Measurements from ENCODE around the gene TRIM38. TPM values are rescaled to one million over a fixed set of nuclear protein-coding genes. Genes with fewer than 3 reads are reported as not detected.

Gene TRIM38
- total and polyA plus RNA-seq, 2 of the 13 experiments (the other 11 are each of a cell fraction or from before 2014, with no cell fraction given), result 2.5 to 3.1 TPM

GRCh38 chr6:26024651-26025046, 62.0 kb downstream of the TRIM38 start (continued):
- TF ChIP-seq ZNF414 (CRISPR knock-in tag; IDR thresholded peaks at IDR 0.05), result no peak
- no peak for TF ChIP-seq ZNF407 (CRISPR knock-in tag; IDR thresholded peaks at IDR 0.05; ENCODE audit: not compliant biosample characterization)
- no peak for TF ChIP-seq ZNF549 (CRISPR knock-in tag; IDR thresholded peaks at IDR 0.05)
- TF ChIP-seq ZNF362 (CRISPR knock-in tag; IDR thresholded peaks at IDR 0.05; ENCODE audit: borderline replicate concordance), result no peak
- TF ChIP-seq ZNF292 (CRISPR knock-in tag; IDR thresholded peaks at IDR 0.05; ENCODE audit: borderline replicate concordance, low read depth), result no peak
- TF ChIP-seq CBFB (CRISPR knock-in tag; IDR thresholded peaks at IDR 0.05), result no peak
- TF ChIP-seq, protein P1, sequence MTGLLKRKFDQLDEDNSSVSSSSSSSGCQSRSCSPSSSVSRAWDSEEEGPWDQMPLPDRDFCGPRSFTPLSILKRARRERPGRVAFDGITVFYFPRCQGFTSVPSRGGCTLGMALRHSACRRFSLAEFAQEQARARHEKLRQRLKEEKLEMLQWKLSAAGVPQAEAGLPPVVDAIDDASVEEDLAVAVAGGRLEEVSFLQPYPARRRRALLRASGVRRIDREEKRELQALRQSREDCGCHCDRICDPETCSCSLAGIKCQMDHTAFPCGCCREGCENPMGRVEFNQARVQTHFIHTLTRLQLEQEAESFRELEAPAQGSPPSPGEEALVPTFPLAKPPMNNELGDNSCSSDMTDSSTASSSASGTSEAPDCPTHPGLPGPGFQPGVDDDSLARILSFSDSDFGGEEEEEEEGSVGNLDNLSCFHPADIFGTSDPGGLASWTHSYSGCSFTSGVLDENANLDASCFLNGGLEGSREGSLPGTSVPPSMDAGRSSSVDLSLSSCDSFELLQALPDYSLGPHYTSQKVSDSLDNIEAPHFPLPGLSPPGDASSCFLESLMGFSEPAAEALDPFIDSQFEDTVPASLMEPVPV (CRISPR knock-in tag; IDR thresholded peaks at IDR 0.05), result no peak
- 0 out of 2 replicates have a peak, but pooled peaks have one; percentile 20 for TF ChIP-seq FOXA3 (CRISPR knock-in tag; IDR thresholded peaks at IDR 0.05)
- no peak for TF ChIP-seq ZNF296 (CRISPR knock-in tag; conservative IDR thresholded peaks at IDR 0.05)
- no peak for TF ChIP-seq CENPT (CRISPR knock-in tag; IDR thresholded peaks at IDR 0.05; ENCODE audit: low read depth)
- TF ChIP-seq SRSF9 (IDR thresholded peaks at IDR 0.05; ENCODE audit: borderline replicate concordance, insufficient read depth, low read depth, low read length, poor library complexity, severe bottlenecking), result no peak
- no peak for TF ChIP-seq ZFX (CRISPR knock-in tag; IDR thresholded peaks at IDR 0.05; ENCODE audit: low read depth)
- no peak for TF ChIP-seq ZNF225 (CRISPR knock-in tag; IDR thresholded peaks at IDR 0.05)
- peak; percentile 83 for TF ChIP-seq GATAD2A (CRISPR knock-in tag; IDR thresholded peaks at IDR 0.05)
- TF ChIP-seq SPEN (CRISPR knock-in tag; IDR thresholded peaks at IDR 0.05; ENCODE audit: low read depth), result no peak
- TF ChIP-seq, protein P2, sequence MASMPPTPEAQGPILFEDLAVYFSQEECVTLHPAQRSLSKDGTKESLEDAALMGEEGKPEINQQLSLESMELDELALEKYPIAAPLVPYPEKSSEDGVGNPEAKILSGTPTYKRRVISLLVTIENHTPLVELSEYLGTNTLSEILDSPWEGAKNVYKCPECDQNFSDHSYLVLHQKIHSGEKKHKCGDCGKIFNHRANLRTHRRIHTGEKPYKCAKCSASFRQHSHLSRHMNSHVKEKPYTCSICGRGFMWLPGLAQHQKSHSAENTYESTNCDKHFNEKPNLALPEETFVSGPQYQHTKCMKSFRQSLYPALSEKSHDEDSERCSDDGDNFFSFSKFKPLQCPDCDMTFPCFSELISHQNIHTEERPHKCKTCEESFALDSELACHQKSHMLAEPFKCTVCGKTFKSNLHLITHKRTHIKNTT (CRISPR knock-in tag; IDR thresholded peaks at IDR 0.05), result no peak
